Large intestine (tissue), 3 donors: ENCODE results near the gene PDIA2. TPM values are rescaled to one million over a fixed set of nuclear protein-coding genes. Genes with fewer than 3 reads are reported as not detected.

Experiments
- DNase-seq, 2 donors: peaks; one replicate each; pipeline versions ENCODE4 v3.0.0 to v3.0.0-alpha.2; 2013
- H3K27ac ChIP-seq: one replicate; pipeline ENCODE4 v1.5.1; 2013; ENCODE audit warnings: low read length
- H3K27me3 ChIP-seq: 2 replicates; pipeline ENCODE4 v1.6.1; 2013; ENCODE audit warnings: low read length; ENCODE audit not compliant: control insufficient read depth, insufficient read depth
- H3K36me3 ChIP-seq: 2 replicates; pipeline ENCODE4 v1.6.1; 2013; ENCODE audit warnings: low read length; ENCODE audit not compliant: control insufficient read depth, insufficient read depth
- H3K4me1 ChIP-seq: one replicate; pipeline ENCODE4 v1.6.1; 2013; ENCODE audit warnings: low read length; ENCODE audit not compliant: control insufficient read depth, insufficient read depth
- H3K4me3 ChIP-seq: one replicate; pipeline ENCODE4 v1.5.1; 2013; ENCODE audit warnings: low read length
- H3K9me3 ChIP-seq: one replicate; pipeline ENCODE4 v1.6.1; 2013; ENCODE audit warnings: mild to moderate bottlenecking, low read depth, low read length, moderate library complexity; ENCODE audit not compliant: control insufficient read depth
- WGBS: methylation state at CpG from one replicate; pipeline ENCODE4 v1.1.5; 2013; ENCODE audit warnings: low lambda C conversion rate; ENCODE audit not compliant: insufficient coverage; 5-methylcytosine and 5-hydroxymethylcytosine counted together
- polyA plus RNA-seq: library from polyadenylated mRNA; unstranded; fragments of 120-200 nt; gene quantifications from one replicate; pipeline ENCODE4 v1.2.1, GENCODE V29; 2013

PDIA2 gene
- polyA plus RNA-seq, 1 donor: 1.8 TPM

DNA sequence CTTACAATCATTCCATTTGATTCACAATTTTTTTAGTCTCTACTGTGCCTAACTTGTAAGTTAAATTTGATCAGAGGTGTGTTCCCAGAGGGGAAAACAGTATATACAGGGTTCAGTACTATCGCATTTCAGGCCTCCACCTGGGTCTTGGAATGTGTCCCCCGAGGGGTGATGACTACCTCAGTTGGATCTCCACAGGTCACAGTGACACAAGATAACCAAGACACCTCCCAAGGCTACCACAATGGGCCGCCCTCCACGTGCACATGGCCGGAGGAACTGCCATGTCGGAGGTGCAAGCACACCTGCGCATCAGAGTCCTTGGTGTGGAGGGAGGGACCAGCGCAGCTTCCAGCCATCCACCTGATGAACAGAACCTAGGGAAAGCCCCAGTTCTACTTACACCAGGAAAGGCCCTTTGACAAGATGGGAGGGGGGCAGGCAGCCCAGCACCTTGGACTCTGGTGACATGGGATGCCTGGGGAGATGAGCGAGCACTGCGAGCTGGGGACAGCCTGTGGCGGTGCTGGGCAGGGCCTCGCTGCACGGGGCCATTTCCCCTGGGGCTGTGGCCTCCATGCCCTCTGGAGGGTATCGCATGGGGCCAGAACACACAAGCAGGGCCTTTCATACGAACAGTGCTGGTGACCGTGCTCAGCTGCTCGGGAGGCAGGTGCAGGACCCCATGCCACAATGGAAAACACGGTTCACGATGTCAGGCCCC lies 33.9 kb downstream of the PDIA2 start:
- H3K4me1 ChIP-seq: no peaks in the 10 kb centered on the region
- peaks cover 53% of the 10 kb centered on the region for H3K36me3 ChIP-seq
- H3K27me3 ChIP-seq: no peaks in the 10 kb centered on the region
- no peaks in the 10 kb centered on the region for H3K9me3 ChIP-seq
- H3K27ac ChIP-seq: no peak overlapping the region
- WGBS: no CpG with 5 or more reads among the region's 19 CpGs
- H3K4me3 ChIP-seq: no peak overlapping the region
- no peak for DNase-seq

DNA sequence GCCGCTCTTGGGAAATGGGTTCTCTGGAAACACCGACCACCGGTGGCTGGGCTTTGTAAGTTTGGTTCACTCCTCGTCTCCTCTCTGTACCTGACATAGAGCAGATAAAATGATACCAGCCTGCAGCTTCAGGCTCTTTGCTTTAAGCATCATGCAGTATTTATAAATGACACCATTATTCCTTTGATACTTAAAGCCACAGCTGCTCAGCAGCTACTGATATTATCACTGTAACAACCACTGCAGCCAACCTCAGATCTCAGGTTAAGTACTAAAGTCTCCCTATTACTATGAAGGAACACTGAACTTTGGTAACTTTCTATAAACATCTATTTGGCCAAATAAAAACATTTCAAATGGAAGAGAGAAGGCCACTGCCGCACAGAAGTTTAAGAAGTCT lies 34.6 kb downstream of the PDIA2 start:
- Histone ChIP-seq H3K27me3 (no peaks in the 10 kb centered on the region), H3K4me3 (no peak overlapping the region), H3K9me3 (no peaks in the 10 kb centered on the region), H3K27ac (no peak overlapping the region), H3K36me3 (peaks cover 51% of the 10 kb centered on the region), H3K4me1 (no peaks in the 10 kb centered on the region)
- WGBS: no CpG with 5 or more reads among the region's 5 CpGs
- no peak for DNase-seq

DNA sequence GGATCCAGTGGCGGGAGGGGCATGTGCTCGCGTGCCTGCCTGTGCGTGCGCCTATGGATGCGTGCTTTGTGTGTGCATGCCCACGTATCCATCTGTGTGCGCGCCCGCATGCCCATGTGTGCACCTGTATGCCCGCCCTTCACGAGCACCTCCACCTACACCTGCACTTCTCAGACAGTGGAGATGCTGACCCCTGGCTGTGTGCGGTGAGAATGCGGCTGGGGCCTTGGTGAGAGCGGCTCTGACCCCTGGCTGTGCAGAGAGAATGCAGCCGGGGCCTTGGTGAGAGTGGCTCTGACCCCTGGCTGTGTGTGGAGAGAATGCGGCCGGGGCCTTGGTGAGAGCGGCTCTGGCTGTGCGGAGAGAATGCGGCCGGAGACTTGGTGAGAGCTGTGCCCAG lies 35.7 kb downstream of the PDIA2 start:
- H3K27ac ChIP-seq: no peak overlapping the region
- WGBS: no CpG with 5 or more reads among the region's 22 CpGs
- no peaks in the 10 kb centered on the region for H3K4me1 ChIP-seq
- peaks cover 40% of the 10 kb centered on the region for H3K36me3 ChIP-seq
- no peaks in the 10 kb centered on the region for H3K9me3 ChIP-seq
- DNase-seq: no peak
- H3K27me3 ChIP-seq: no peaks in the 10 kb centered on the region
- H3K4me3 ChIP-seq: no peak overlapping the region

DNA sequence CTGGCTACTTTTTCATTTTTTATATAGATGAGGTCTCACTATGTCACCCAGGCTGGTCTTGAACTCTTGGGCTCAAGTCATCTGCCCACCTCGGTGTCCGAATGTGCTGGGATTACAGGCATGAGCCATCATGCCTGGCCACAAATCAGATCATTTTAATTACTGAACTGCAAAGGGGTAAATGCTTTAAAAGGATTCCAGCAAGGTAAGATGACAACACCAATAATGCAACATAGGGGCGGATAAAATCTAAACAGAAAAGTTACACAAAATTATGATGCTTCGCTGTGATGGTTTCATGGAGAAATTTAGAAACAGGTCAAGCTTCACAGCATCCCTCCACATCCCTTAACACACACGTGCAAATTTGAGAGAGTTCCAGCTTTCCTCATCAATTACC lies 37.2 kb downstream of the PDIA2 start:
- 100% methylated on average over 1 of the region's 5 CpGs for WGBS
- no peak for DNase-seq
- Histone ChIP-seq H3K9me3 (peaks cover 11% of the 10 kb centered on the region), H3K27me3 (no peaks in the 10 kb centered on the region), H3K4me3 (no peak overlapping the region), H3K27ac (no peak overlapping the region), H3K4me1 (peaks cover 8% of the 10 kb centered on the region), H3K36me3 (peaks cover 29% of the 10 kb centered on the region)

DNA sequence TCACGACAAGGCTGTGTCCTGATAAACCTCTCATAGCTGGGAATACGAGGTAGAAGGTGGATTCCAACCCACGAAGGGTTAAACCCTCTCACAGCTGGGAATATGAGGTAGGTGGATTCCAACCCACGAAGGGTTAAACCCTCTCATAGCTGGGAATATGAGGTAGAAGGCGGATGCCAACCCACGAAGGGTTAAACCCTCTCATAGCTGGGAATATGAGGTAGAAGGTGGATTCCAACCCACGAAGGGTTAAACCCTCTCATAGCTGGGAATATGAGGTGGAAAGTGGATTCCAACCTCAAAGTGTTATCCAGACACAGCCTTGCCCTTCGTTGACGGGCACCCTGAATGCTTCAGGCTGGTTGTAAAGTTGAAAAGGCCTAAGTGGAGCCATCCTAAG lies 38.6 kb downstream of the PDIA2 start:
- Histone ChIP-seq H3K9me3 (peaks cover 11% of the 10 kb centered on the region), H3K36me3 (peaks cover 32% of the 10 kb centered on the region), H3K27me3 (no peaks in the 10 kb centered on the region), H3K4me3 (no peak overlapping the region), H3K4me1 (peaks cover 12% of the 10 kb centered on the region), H3K27ac (no peak overlapping the region)
- no peak for DNase-seq
- WGBS: 50% methylated on average over 1 of the region's 9 CpGs

DNA sequence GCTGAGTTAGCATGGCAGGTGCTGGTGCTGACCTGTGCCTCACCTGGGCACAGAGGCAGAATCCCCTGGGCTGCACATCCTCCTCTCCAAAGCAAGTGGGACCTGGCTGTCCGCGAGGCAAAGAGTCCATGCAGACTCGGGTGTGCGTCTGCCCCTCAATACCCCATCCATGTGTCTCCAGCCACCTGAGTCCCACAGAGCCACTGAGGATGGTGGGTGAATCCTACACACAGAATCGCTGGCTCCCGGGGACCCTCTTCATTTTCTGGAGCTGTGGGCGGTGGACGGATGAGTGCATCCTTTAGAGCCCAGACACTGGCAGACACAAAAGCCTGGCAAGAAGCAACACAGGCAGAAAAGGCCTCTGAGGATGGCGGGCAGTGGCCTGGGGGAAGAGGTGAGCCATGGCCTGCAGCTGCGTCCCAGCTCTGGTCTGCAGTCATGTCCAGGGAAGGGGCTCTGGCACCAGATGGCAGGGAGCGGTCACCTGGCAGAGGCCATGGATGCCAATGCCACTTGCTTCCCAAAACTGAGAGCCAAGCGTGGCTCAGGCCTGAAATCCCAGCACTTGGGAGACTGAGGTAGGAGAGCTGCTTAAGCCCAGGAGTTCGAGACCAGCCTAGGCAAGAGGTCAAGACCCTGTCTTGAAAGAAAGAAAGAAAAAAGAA lies 39.6 kb downstream of the PDIA2 start:
- DNase-seq: no peak
- no peak overlapping the region for H3K4me3 ChIP-seq
- peaks cover 26% of the 10 kb centered on the region for H3K36me3 ChIP-seq
- no peaks in the 10 kb centered on the region for H3K27me3 ChIP-seq
- peaks cover 19% of the 10 kb centered on the region for H3K4me1 ChIP-seq
- WGBS: 100% methylated on average over 1 of the region's 13 CpGs
- peaks cover 11% of the 10 kb centered on the region for H3K9me3 ChIP-seq
- no peak overlapping the region for H3K27ac ChIP-seq

DNA sequence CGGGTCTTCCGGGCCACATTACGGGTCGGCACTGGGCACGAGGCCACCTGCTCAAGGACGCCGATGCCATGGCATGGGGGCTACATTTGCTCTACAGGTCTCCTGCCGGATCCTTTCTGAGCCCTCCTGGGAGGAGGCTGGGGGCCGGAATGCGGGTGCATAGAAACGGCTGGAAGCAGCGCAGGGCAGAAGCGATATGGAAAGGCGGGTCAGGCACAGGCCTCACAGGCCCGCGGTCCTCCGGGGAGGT lies 41.2 kb downstream of the PDIA2 start:
- no peak overlapping the region for H3K4me3 ChIP-seq
- WGBS: no CpG with 5 or more reads among the region's 17 CpGs
- H3K4me1 ChIP-seq: peaks cover 32% of the 10 kb centered on the region
- H3K27ac ChIP-seq: peak overlapping the region; percentile 23
- peaks cover 10% of the 10 kb centered on the region for H3K36me3 ChIP-seq
- H3K9me3 ChIP-seq: peaks cover 11% of the 10 kb centered on the region
- DNase-seq: no peak
- H3K27me3 ChIP-seq: no peaks in the 10 kb centered on the region

DNA sequence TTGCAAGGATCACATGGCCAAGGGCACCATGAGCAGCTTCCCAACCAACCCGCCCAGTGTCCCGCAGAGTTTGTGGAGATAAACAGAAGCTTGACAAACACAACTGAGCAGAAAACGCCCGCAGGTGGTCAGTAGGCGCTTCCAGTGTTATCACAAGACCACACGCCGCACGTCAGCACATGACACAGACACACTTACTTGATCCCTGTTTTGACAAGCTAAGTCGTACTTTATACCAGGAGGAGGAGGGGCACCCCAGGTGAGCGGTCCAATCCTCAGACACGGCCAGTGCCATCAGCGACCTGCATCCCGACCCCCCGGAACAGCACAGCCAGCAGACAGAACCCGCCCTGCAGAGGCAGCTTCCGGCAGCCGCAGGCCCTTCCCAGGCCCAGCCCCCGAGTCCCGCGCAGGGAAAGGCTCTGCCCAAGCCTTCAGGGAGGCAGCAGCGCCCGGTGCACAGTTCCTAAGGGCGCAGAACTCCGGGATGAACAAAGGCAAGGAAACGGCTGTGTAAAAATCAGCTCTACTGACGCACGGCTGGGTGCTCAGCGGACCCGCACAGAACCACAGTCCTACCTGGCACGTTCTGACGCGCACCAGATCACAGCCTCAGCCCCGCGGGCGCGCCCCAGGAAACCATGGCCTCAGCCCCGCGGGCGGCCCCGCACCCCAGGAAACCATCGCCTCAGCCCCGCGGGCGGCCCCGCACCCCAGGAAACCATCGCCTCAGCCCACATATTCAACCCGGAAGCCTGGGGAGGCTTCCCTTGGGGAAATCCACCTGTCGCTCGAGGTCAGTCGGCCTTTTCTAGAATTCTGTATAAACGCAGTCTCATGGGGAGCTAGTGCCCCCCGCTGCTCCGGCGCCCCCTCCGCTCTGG lies 41.7 kb downstream of the PDIA2 start:
- peak; percentile 80 for DNase-seq
- Histone ChIP-seq H3K9me3 (peaks cover 11% of the 10 kb centered on the region), H3K36me3 (peaks cover 9% of the 10 kb centered on the region), H3K4me3 (no peak overlapping the region), H3K4me1 (peaks cover 35% of the 10 kb centered on the region), H3K27me3 (no peaks in the 10 kb centered on the region), H3K27ac (peak overlapping the region; percentile 37)
- WGBS: no CpG with 5 or more reads among the region's 55 CpGs

DNA sequence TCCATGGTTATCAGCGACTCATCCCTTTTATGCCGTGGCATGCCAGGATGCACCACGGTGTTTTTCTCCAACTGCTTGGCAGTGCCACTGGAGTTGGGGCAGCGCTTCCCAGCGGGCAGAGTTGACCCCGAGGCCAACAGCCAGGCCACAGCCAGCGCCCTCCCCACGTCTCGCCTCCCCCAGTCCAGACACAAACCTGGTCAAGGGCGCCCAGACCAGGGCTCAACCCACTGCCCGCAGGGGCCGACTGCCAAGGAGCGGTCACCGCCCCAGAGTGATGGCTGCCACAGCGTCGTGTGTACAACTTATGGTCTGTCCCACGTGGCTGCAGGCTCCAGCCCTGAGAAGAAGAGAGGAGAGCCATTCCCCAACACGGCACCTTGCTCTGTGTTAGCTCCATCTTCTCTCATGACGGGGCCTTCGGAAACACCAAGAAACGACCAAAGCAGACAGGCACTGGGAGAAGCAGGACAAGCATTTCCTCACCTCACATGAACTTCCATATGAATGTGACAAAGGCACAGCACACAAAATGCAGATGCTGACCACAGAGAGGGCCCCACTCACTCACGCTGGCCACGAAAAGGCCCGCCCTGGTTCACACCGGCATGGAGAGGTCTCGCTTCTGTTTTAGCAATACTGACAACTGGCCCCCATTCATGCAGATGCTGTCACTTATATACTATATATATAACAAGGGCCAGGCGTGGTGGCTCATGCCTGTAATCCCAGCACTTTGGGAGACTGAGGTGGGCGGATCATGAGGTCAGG lies 42.6 kb downstream of the PDIA2 start:
- H3K9me3 ChIP-seq: peaks cover 11% of the 10 kb centered on the region
- no peak overlapping the region for H3K4me3 ChIP-seq
- H3K36me3 ChIP-seq: peaks cover 9% of the 10 kb centered on the region
- peaks cover 44% of the 10 kb centered on the region for H3K4me1 ChIP-seq
- H3K27me3 ChIP-seq: no peaks in the 10 kb centered on the region
- no CpG with 5 or more reads among the region's 28 CpGs for WGBS
- DNase-seq: no peak
- peak overlapping the region; percentile 90 for H3K27ac ChIP-seq

DNA sequence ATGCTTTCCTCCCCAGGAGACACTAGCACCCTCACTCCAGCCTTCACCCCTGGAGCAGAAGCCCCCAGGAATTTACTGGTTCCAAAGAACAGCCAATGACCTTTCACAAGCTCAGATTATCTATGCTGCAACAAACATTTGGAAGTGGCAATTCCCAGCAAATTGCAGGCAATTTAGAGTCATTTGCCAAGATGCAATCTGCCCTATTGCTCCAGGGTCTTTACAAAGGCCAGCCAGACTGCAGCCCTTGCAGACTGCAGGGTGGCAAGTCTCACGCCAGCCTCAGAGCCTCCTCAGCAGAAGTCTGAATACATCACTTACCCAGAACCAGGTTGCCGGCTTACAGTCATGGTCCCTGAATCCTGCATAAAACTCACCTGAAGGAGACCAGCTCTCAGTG lies 47.8 kb downstream of the PDIA2 start:
- Histone ChIP-seq H3K36me3 (peaks cover 1% of the 10 kb centered on the region), H3K27me3 (no peaks in the 10 kb centered on the region), H3K4me1 (peaks cover 65% of the 10 kb centered on the region), H3K9me3 (no peaks in the 10 kb centered on the region), H3K27ac (peak overlapping the region; percentile 86), H3K4me3 (no peak overlapping the region)
- peak; percentile 80 to 85 for DNase-seq
- WGBS: no CpG with 5 or more reads among the region's 2 CpGs
